Rectal smooth muscle tissue (tissue), 1 donor: ENCODE results near the gene UBE2O.

Experiments
- H3K27ac ChIP-seq: one replicate; pipeline ENCODE4 v1.7.0; 2013; ENCODE audit warnings: low read depth, low read length, inconsistent platforms
- H3K27me3 ChIP-seq: one replicate; pipeline ENCODE4 v1.7.0; 2013; ENCODE audit warnings: low read length; ENCODE audit not compliant: control insufficient read depth, insufficient read depth
- H3K36me3 ChIP-seq: one replicate; pipeline ENCODE4 v1.7.0; 2013; ENCODE audit warnings: low read length; ENCODE audit not compliant: control insufficient read depth, insufficient read depth
- H3K4me1 ChIP-seq: one replicate; pipeline ENCODE4 v1.7.0; 2013; ENCODE audit warnings: low read length; ENCODE audit not compliant: control insufficient read depth, insufficient read depth
- H3K4me3 ChIP-seq: one replicate; pipeline ENCODE4 v1.7.0; 2013; ENCODE audit warnings: low read length
- H3K9ac ChIP-seq: one replicate; pipeline ENCODE4 v1.7.0; 2013; ENCODE audit warnings: low read length

The UBE2O gene

GRCh38 chr17:76469076-76469990 lies 16.4 kb upstream of the UBE2O start:
- Histone ChIP-seq H3K4me3 (no peak overlapping the region), H3K4me1 (no peaks in the 10 kb centered on the region), H3K9ac (no peak overlapping the region), H3K27ac (no peak overlapping the region), H3K36me3 (no peaks in the 10 kb centered on the region), H3K27me3 (no peaks in the 10 kb centered on the region)

GRCh38 chr17:76468634-76469010 lies 15.7 kb upstream of the UBE2O start:
- H3K9ac ChIP-seq = no peak overlapping the region
- H3K27ac ChIP-seq = no peak overlapping the region
- H3K27me3 ChIP-seq = no peaks in the 10 kb centered on the region
- H3K4me3 ChIP-seq = no peak overlapping the region
- H3K36me3 ChIP-seq = no peaks in the 10 kb centered on the region
- no peaks in the 10 kb centered on the region for H3K4me1 ChIP-seq

GRCh38 chr17:76467809-76468633 lies 15.1 kb upstream of the UBE2O start:
- H3K27me3 ChIP-seq = no peaks in the 10 kb centered on the region
- H3K4me3 ChIP-seq = no peak overlapping the region
- no peak overlapping the region for H3K27ac ChIP-seq
- H3K4me1 ChIP-seq = no peaks in the 10 kb centered on the region
- H3K36me3 ChIP-seq = no peaks in the 10 kb centered on the region
- H3K9ac ChIP-seq = no peak overlapping the region

- no peak within 1 kb of the TSS for H3K4me3 ChIP-seq
- H3K9ac ChIP-seq = no peak within 1 kb of the TSS
- no peaks in the 10 kb centered on the region for H3K27me3 ChIP-seq
- H3K27ac ChIP-seq = no peak within 1 kb of the TSS
- H3K36me3 ChIP-seq = no peaks in the 10 kb centered on the region
- H3K4me1 ChIP-seq = no peaks in the 10 kb centered on the region
Observed at GRCh38 chr17:76467366-76467765, 14.4 kb upstream of the UBE2O start, which contains the start of gene AANAT. TSS of gene AANAT (plus strand) at chr17:76467603. CDS start at chr17:76468747, 1,144 bp downstream.

GRCh38 chr17:76466775-76467130 lies 13.8 kb upstream of the UBE2O start:
- Histone ChIP-seq H3K4me3 (no peak overlapping the region), H3K9ac (no peak overlapping the region), H3K27ac (no peak overlapping the region), H3K36me3 (no peaks in the 10 kb centered on the region), H3K4me1 (no peaks in the 10 kb centered on the region), H3K27me3 (no peaks in the 10 kb centered on the region)

- no peak overlapping the region for H3K27ac ChIP-seq
- no peaks in the 10 kb centered on the region for H3K27me3 ChIP-seq
- no peak overlapping the region for H3K4me3 ChIP-seq
- no peaks in the 10 kb centered on the region for H3K36me3 ChIP-seq
- no peaks in the 10 kb centered on the region for H3K4me1 ChIP-seq
- no peak overlapping the region for H3K9ac ChIP-seq
Observed at GRCh38 chr17:76462556-76463290, 9.8 kb upstream of the UBE2O start.

- no peak overlapping the region for H3K4me3 ChIP-seq
- no peak overlapping the region for H3K27ac ChIP-seq
- no peaks in the 10 kb centered on the region for H3K36me3 ChIP-seq
- no peaks in the 10 kb centered on the region for H3K27me3 ChIP-seq
- no peaks in the 10 kb centered on the region for H3K4me1 ChIP-seq
- H3K9ac ChIP-seq = no peak overlapping the region
Observed at GRCh38 chr17:76461765-76462555, 9.0 kb upstream of the UBE2O start.

GRCh38 chr17:76459674-76460073 lies 6.7 kb upstream of the UBE2O start:
- Histone ChIP-seq H3K4me3 (no peak overlapping the region), H3K27me3 (no peaks in the 10 kb centered on the region), H3K36me3 (no peaks in the 10 kb centered on the region), H3K9ac (no peak overlapping the region), H3K27ac (no peak overlapping the region), H3K4me1 (no peaks in the 10 kb centered on the region)

GRCh38 chr17:76458580-76459490 lies 5.9 kb upstream of the UBE2O start:
- Histone ChIP-seq H3K4me1 (no peaks in the 10 kb centered on the region), H3K36me3 (no peaks in the 10 kb centered on the region), H3K9ac (no peak overlapping the region), H3K27ac (no peak overlapping the region), H3K4me3 (no peak overlapping the region), H3K27me3 (no peaks in the 10 kb centered on the region)

GRCh38 chr17:76453431-76453743 lies 435 bp upstream of the UBE2O start:
- Histone ChIP-seq H3K27ac (no peak overlapping the region), H3K4me3 (peak overlapping the region; percentile 46), H3K27me3 (no peaks in the 10 kb centered on the region), H3K9ac (no peak overlapping the region), H3K36me3 (no peaks in the 10 kb centered on the region), H3K4me1 (peaks cover 4% of the 10 kb centered on the region)

GRCh38 chr17:76452127-76452659 lies 759 bp downstream of the UBE2O start:
- no peaks in the 10 kb centered on the region for H3K36me3 ChIP-seq
- H3K27ac ChIP-seq = no peak overlapping the region
- peak overlapping the region; percentile 80 for H3K4me3 ChIP-seq
- H3K9ac ChIP-seq = no peak overlapping the region
- H3K4me1 ChIP-seq = peaks cover 11% of the 10 kb centered on the region
- H3K27me3 ChIP-seq = no peaks in the 10 kb centered on the region
